Inferior parietal cortex (tissue), 1 donor: ENCODE measurements around the gene GIN1.
"Not testable (repeated sequence)": the region's sequence is repeated elsewhere in the genome, so short reads cannot be mapped to it uniquely, and the experiment has no call there.

Experiments
- DNase-seq: peaks from one replicate; pipeline ENCODE4 v3.0.0-alpha.2; 2016; ENCODE audit errors: extremely low spot score

GIN1 gene

DNA sequence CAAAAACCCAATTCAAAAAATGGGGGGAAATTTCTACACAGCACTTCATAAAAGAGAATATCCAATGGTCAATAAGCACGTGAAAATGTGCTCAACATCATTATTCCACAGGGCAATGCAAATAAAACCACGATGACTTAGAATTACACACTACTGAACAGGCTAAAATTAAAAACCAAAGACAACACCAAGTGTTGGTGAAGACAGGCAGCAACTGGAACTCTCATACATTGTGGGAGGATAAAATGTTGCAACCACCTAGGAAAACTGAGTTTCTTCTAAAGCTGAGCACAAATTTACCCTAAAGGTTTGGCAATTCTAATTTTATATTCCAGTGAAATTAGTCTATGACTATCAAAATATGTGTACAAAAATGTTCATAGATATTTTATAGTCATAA, 9.5 kb downstream of the GIN1 start:
- DNase-seq = no peak

DNA sequence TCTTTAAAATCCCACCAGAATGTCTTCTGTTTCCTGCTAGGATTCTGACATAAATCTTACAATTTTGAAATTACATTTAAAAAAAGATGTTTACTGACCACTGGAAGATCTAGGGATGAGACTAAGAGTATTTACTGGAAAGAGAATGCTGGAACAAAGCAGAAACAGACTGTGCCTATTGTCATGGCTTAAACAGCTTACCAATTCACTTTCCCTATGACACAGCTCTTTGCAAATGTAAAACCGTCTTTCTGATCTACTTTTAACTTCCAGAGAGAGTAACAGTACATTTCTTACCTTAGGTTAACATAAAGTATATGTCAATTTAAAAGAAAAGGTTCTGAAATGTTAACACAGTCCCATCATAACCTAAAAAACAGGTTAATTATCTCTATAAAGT, 10.7 kb downstream of the GIN1 start:
- no peak for DNase-seq

DNA sequence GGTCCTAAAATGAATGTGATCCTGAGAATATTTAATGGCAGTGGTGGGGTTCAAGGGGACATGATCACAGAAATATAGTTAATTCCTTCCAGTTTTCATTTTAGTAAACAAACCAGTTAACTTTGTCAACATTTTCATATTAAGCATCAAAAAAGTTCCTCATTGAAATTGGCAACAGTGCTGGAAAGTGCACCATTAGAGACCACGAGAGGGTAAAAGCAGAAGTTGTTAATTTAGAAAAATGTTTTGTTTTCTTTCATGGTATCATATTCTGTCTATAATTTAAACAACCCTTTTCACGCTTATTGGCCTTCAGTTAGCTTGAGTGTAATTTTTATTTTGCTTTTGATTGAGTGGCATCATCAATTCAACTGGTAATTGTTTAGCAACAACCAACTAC, 11.9 kb downstream of the GIN1 start:
- DNase-seq = no peak

DNA sequence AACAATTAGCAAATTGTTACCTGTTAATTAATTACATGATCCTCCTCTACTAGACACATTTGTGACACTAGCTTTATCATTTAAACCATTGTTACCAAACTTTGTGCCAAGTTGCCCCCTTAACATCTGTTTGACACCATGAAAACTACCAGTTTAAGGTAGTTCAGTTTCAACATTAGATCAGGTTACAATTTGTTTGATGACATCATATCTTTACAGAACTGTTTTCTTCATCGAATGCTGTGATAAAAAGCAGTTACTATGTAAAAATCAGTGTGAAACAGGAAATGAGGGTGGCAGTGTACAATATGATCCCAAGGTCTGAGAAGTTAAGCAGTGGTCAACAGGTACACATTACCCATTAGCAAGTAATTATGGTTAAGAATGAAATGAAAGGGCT, 17.7 kb downstream of the GIN1 start:
- no peak for DNase-seq

DNA sequence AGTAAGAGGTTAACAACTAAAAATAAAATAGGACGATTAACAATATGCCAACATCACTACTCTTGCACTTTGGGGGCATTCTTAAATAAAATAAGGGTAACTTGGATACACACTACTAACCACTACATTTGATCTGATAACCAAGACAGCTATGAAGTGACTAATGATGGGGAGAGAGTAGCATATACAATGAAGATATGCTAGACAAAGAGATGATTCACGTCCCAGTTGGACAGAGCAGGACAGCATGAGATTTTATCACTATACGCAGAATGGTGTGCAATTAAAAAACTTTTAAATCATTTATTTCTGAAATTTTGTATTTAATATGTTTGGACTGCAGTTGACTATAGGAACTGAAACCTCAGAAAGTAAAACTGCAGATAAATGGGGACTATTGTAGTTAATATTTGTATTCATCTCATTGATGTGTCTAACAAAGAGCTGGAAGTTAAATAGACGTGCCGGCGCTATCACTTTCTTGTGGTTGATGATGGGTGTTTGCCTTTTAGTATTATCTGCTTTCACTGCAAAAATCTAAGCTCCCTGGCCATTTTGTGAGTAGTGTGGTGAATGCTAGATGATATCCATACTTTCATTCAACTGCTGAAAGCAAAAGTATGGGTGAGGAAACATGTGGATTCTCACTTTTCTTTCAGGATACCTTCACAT, 18.7 kb downstream of the GIN1 start:
- no peak for DNase-seq

DNA sequence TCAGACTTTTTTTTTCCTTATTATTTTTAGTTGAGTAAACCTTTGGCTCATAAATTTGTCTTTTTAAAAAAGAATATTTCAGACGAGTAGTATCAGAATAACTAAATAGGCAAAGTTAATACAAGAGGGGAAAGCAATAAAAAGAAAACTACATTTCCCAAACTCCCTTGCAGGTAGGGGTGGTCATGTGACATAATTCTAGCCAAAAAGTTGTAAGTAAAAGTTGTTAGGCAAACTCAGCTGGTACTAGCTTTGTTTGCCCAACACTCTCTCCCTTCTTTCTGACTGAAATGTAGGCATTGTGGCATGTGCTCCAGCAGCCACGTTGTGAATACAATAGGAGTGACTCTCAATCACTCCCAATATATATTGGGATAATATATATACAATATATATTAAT, 20.9 kb downstream of the GIN1 start:
- no peak for DNase-seq

DNA sequence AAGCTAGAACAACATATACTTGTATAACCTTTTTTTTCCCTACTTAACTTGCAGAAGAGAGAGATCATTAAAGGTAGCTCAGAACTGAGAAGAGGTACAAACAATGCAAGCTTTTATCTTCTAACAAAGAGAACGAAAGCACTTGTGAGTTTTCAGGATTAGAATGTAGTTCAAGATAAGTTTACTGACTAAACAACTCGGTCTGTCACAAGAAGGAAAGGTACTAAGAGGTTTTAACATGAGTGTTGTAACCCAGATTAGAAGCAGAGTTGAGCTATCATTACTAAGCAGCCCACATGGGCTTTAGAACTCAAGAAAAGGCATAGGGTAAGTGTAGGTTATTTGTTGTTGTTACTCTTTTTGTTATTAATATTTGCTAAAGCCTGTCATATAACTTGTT, 25.2 kb downstream of the GIN1 start:
- no peak for DNase-seq

DNA sequence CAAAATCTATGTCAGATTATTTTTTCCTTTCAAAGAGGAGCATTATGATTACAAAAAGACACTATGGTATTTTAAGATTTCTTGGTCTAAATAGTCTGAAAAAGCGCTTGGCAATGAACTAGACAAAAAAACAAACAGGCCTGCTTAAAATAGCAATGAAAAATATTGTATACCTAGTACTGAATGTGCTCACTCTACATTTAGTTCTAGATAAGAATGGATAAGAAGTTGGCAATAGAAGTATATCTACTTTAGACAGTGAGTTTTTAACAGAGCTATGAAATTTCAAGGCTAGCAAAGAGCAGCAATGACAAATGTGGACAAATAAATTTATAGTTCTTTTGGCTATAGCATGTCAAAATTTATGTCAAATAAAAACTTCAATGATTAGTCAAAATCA, 26.2 kb downstream of the GIN1 start:
- no peak for DNase-seq

DNA sequence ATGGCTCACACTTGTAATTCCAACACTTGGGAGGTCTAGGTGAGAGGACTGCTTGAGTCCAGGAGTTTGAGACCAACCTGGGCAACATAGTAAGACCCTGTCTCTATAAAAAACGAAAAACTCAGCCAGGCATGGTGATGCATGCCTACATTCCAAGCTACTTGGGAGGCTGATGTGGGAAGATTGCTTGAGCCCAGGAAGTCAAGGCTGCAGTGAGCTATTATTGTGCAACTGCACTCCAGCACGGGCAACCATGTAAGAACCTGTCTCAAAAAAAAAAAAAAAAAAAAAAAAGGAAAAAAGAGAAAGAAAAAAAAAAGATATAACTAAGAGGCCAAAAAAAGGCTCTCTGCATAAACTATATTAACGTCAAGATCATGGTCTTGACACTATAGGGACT, 27.3 kb downstream of the GIN1 start:
- DNase-seq = no peak

DNA sequence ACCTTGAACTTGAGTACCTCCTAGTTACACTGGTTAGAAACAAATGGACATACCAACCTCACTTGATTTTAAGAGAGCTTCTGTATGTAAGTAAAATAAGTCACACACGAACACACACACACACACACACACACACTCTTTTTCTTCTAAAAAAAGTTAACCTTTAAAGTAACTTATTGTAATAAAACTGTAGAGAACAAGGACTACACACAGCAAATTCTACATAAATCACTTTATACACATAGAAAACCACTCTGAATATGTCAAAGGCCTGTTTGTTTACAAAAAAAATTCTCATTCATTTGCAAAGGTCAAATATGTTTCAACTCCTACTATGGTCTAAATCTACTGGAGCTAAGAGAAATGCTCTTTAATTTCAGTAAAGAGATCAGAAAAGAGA, 29.1 kb downstream of the GIN1 start:
- no peak for DNase-seq

DNA sequence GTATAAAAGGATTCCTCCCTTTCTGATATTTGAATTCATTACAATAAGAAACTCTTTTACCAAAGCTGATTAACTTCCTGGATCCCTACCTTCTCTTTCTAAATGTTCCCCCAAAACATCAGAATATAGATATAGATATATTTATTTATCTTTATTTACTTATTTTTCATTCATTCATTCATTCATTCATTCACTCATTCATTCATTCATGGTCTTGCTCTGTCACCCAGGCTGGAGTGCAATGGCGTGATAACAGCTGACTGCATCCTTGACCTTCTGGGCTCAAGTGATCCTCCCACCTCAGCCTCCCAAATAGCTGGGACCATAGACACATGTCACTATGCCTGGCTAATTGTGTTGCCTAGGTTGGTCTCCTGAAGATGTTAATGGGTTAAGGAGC, 30.7 kb downstream of the GIN1 start:
- DNase-seq = no peak

DNA sequence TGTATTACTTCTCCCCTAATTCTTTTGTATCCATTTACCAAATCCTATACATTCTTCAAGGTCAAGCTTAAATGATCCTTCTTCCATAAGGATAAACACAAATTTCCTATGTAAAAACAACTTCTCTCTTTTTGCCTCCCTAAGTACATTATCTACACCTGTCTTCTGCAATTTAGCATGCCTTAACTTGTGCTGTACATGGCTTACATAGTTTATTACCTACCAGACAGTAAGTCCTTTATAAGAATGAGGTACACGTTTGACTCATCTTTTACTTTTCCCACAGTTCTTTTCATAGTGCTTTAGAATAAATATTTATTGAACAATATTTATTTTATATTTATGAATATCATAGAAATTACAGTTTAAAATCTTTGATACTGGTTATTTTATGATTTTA, 33.4 kb downstream of the GIN1 start:
- DNase-seq = no peak

DNA sequence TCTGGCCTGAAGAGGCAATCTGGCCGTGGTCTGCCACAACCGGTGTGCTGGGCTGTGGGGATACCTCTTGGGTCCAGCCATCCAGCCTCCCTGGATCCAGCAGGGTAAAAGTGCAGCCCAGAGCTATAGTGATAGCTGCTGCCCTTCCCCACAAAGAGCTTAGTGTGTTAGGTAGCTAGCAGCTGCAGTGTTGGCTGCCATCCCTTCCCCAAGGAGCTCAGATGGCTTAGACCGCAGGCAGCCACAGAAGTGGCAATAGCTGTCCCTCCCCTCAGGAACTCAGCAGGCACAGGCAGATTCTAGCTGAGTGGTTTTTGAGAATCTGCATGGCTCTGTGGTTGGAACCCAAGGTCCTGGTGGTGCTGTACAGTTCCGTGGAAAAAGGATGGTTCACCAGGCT, 40.1 kb downstream of the GIN1 start:
- DNase-seq = no peak

DNA sequence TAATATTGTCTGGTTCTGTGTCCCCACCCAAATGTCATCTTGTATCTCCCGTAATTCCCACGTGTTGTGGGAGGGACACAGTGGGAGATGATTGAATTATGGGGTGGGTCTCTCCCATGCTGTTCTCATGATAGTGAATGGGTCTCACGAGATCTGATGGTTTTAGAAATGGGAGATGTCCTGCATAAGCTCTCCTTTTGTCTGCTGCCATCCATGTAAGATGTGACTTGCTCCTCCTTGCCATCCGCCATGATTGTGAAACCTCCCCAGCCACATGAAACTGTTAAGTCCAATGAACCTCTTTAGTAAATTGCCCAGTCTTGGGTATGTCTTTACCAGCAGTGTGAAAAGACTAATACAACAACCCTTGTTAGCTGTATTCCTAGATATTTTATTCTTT, 44.5 kb downstream of the GIN1 start:
- DNase-seq = no peak

DNA sequence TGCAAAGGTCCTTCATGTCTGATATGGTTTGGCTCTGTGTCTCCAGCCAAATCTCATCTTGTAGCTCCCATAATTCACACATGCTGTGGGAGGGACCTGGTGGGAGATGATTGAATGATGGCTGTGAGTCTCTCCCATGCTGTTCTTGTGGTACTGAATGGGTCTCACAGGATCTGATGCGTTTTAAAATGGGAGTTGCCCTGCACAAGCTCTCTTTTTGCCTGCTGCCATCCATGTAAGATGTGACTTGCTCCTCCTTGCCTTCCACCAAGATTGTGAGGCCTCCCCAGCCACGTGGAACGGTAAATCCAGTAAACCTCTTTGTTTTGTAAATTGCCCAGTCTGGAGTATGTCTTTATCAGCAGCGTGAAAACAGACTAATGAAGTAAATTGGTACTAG, 46.4 kb downstream of the GIN1 start:
- not testable (repeated sequence) for DNase-seq

DNA sequence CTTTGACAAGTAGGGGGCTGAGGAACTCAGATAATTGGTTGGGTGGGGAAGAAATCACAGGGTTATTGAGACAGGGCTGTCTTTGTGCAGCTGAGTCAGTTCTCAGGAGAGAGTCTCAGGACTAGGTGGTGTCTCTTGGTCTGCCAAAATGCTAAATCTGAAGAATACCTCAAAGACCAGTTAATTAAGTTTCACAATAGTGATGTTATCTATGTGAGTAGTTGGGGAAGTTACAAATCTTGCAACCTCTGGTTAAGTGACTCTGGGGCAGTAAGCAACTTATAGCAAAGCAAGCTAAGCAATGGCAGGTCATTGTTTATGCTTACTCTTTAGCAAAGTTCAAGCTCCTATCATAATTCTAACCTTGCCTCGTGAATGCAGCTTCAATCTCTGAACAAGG, 53.6 kb downstream of the GIN1 start:
- DNase-seq = no peak

DNA sequence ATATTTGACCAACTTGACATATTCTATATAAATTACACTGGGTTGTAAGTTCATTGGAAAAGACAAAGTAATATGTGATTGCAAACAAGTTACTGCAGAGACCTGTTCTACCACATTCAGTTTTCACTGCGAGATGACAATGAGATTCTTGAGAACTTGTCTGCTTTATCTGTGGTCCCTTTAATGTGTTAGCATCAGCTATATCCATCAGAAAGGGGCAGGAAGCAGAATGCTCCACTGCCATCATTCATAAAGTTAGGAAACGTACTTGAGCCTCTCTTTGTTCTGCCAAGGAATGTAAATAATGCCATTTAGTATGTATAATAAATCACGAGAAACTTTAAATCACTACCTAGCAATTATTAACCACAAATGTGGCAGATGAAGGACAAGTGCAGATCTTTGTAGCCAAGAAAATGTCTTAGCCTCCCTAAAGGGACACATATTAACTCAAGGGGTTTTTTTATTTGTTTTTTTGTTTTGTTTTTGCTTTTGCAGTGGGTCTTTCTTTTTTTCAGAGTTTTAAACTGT, 59.4 kb downstream of the GIN1 start:
- DNase-seq = no peak

DNA sequence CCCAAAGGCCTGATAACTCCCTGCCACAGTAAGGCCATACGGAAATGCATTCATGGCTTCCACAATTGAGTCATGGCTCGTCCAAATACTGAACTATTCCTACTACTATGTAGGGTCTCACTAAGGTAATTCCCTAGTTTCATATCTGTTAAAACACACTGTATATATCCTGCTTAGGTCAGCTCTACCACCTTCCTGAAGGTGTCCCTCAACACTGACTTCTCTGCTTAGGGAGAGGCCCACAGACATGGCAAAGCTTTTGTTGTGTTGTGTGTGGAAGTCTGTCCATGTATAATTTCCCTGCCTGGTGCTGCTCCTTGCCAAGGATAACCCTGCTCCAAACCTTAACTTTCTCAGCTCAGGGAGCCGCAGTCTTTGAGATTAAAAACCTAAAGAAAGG, 60.4 kb downstream of the GIN1 start:
- no peak for DNase-seq

DNA sequence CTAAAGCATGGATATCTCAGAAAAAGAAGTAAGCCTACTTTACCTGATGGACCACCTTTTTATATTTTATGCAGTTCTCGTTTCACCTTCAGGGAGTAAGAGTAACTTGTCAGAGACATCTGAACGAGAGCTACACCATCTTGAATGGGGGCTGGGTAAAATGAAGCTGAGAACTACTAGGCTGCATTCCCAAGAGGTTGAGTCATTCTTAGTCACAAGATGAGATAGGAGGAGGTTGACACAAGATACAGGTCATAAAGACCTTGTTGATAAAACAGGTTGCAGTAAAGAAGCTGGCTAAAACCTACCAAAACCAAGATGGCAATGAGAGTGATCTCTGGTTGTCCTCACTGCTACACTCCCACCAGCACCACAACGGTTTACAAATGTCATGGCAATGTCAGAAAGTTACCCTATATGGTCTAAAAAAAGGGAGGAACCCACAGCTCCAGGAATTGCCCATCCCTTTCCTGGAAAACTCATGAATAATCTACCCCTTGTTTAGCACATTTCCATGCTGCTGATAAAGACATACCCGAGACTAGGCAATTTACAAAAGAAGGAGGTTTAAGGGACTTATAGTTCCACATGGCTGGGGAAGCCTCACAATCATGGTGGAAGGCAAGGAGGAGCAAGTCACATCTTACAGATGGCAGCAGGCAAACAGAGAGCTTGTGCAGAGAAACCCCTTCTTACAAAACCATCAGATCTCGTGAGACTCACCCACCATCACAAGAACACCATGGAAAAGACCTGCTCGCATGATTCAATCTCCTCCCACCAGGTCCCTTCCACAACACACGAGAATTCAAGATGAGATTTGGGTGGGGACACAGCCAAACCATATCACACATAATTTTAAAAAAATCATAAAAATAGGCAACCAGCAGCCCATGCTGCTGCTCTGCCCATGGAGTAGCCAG, 62.5 kb downstream of the GIN1 start:
- DNase-seq = no peak

DNA sequence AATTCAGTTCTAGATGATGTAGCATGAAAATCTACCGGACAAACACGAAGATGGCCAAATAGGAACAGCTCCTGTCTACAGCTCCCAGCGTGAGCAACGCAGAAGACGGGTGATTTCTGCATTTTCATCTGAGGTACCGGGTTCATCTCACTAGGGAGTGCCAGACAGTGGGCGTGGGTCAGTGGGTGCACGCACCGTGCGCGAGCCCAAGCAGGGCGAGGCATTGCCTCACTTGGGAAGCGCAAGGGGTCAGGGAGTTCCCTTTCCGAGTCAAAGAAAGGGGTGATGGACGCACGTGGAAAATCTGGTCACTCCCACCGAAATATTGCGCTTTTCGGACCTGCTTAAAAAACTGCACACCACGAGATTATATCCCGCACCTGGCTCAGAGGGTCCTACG, 73.2 kb downstream of the GIN1 start:
- not testable (repeated sequence) for DNase-seq

DNA sequence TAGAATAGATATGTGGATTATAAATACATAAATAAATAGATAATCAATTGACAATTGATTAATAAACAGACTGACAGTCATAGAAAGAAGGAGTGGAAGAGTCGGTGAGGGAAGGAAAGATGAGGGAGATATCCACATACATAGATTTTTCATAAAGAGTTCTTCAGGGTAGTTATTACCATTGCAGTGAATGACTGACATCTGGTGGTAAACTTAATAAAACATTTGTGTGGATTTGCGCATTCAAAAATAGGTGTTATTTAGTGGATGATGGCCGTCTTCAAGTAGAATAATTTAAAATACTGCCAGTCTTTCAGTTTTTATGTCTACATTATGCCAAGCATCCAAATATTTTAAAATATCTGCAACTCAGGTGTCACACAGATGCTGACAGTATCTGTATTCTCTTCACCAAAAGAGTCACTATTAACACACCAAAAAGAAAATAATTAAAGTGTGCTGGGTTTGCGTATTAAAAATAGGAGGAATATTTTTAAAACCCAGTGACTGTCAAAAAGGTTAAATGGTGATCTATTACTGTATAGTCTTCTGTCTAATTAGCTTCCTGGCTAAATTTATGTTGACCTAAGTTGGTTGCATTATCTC, 78.8 kb downstream of the GIN1 start:
- DNase-seq = peak; percentile 52

DNA sequence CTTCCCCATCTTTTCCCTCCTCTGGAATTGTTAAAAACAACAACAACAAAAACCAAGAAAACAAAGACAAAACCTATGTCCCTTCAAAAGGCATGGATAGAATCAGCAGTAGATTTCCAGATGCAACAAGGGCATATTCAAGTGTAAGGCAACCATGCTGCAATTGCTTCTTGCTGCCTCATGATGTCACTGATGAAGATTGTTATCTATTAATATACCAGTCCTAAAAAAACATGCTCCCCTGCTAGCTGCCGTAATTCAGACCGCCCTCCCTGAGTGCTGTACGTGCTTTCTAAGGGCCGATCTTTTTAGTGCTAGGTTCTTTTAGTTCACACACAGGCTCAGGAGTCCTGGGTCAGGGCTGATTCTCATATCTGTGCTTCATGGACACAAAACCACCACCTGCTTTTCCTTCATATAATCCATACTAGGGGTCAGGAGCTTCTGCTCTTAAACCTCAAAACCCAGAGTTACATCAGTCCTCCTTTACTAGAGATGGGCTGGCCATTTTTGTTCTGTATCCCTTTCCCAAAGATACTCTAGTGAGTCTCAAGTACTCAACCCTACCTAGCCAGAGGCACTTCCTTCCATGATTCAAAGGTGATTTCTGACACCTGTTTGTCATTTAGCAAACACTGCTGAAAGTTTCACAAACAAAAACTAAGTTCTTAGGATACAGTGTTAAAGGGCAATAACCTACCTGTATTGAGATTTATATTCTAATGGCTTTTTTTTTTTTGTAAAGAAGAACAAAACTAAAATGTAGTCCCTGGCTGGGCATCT, 82.1 kb downstream of the GIN1 start:
- DNase-seq = no peak
